HCT116 (cell line): ENCODE data around the gene PRSS33. TPM values are rescaled to one million over a fixed set of nuclear protein-coding genes. Genes with fewer than 3 reads are reported as not detected.

Source experiments
- ATAC-seq: fragments of 200-7000 bp; cut with Tn5 transposase; 2 replicates; pipeline ENCODE4 v1.9.1; 2020; ENCODE audit warnings: mild to moderate bottlenecking, moderate library complexity
- BruUV-seq: library from RNA; stranded (reverse); fragments of 400-500 nt; replicated peaks from 2 replicates; lab custom pipeline; 2021; lab: Mats Ljungman, UMichigan
- CTCF ChIA-PET: fragments of 300-600 bp; sonication (Branson Sonifier 250); formaldehyde crosslinking; loops from one replicate; lab custom pipeline; 2021; ENCODE audit warnings: antibody characterized with exemption; lab: Charles Lee
- POLR2A ChIA-PET: fragments of 300-600, 350-600 bp; sonication (Branson Sonifier 250); formaldehyde crosslinking; loops from one replicate; lab custom pipeline; 2021; ENCODE audit warnings: antibody characterized with exemption; lab: Charles Lee
- RAD21 ChIA-PET, 2 experiments: fragments of 300-600 bp; sonication (Branson Sonifier 250); formaldehyde crosslinking; loops; one replicate each; lab custom pipeline; 2023; ENCODE audit warnings: low total read pairs in 2 of 2; ENCODE audit not compliant: uncharacterized antibody in 2 of 2, unreplicated experiment in 2 of 2, low non-redundant PET in 1 of 2; lab: Charles Lee
- DNase-seq: peaks from one replicate; pipeline ENCODE4 v3.0.0-alpha.2; 2010; ENCODE audit warnings: low read depth, low spot score
- H2AFZ ChIP-seq: fragments of 200-600 bp; shearing (Covaris generic), sonication (generic); 2 replicates; pipeline ENCODE4 v1.6.1; 2017; ENCODE audit warnings: low read depth, mixed run types, mixed read lengths, antibody characterized with exemption, low read length; ENCODE audit not compliant: poor library complexity, severe bottlenecking
- H3K27ac ChIP-seq: 2 replicates; pipeline ENCODE4 v1.5.1; 2012; ENCODE audit warnings: low read depth, low read length
- H3K27me3 ChIP-seq: fragments of 200-600 bp; sonication (generic); 2 replicates; pipeline ENCODE4 v1.6.1; 2016; ENCODE audit warnings: mixed run types, low read length, mixed read lengths; ENCODE audit not compliant: insufficient read depth
- H3K36me3 ChIP-seq, 2 experiments: fragments of 200-500 bp in 1 of 2; fragments of 200-600 bp in 1 of 2; sonication (Bioruptor generic) in 1 of 2; sonication (generic) in 1 of 2; 2 replicates each; pipeline versions ENCODE4 v1.5.1 to v1.6.1; 2014 to 2016; ENCODE audit warnings: low read length in 2 of 2, inconsistent platforms in 1 of 2, mixed read lengths in 1 of 2, mixed run types in 1 of 2; ENCODE audit not compliant: insufficient read depth in 2 of 2, control insufficient read depth in 1 of 2
- H3K4me1 ChIP-seq, 2 experiments: fragments of 200-600 bp in 1 of 2; sonication (generic) in 1 of 2; 2 replicates each; pipeline versions ENCODE4 v1.5.1 to v1.6.1; 2012 to 2017; ENCODE audit warnings: low read length in 2 of 2, inconsistent platforms in 1 of 2, mild to moderate bottlenecking in 1 of 2, mixed read lengths in 1 of 2, mixed run types in 1 of 2, moderate library complexity in 1 of 2; ENCODE audit not compliant: insufficient read depth in 2 of 2, control insufficient read depth in 1 of 2
- H3K4me2 ChIP-seq: fragments of 200-600 bp; sonication (generic); 2 replicates; pipeline ENCODE4 v1.6.1; 2017; ENCODE audit warnings: mixed run types, low read length, mixed read lengths
- H3K4me3 ChIP-seq, 2 experiments: fragments of 200-600 bp in 1 of 2; sonication (generic) in 1 of 2; replicated peaks in 1 of 2; 2 replicates each; pipeline ENCODE4 v1.5.1; 2011 to 2016; ENCODE audit warnings: low read length in 2 of 2, control low read depth in 1 of 2, low read depth in 1 of 2, mild to moderate bottlenecking in 1 of 2, mixed read lengths in 1 of 2, mixed run types in 1 of 2
- H3K79me2 ChIP-seq: fragments of 200-600 bp; sonication (generic); 2 replicates; pipeline ENCODE4 v1.6.1; 2017; ENCODE audit warnings: mild to moderate bottlenecking, mixed run types, low read length, moderate library complexity, mixed read lengths; ENCODE audit not compliant: insufficient read depth
- H3K9ac ChIP-seq: fragments of 200-600 bp; sonication (generic); 2 replicates; pipeline ENCODE4 v1.6.1; 2016; ENCODE audit warnings: low read length, mixed read lengths
- H3K9me2 ChIP-seq: fragments of 200-600 bp; sonication (generic), shearing (Covaris generic); 2 replicates; pipeline ENCODE4 v1.6.1; 2017; ENCODE audit warnings: mixed run types, mild to moderate bottlenecking, moderate library complexity; ENCODE audit not compliant: insufficient read depth
- H3K9me3 ChIP-seq, 2 experiments: fragments of 200-500 bp in 1 of 2; fragments of 200-600 bp in 1 of 2; sonication (Bioruptor generic) in 1 of 2; sonication (generic) in 1 of 2; 2 replicates each; pipeline ENCODE4 v1.6.1; 2014 to 2017; ENCODE audit warnings: low read length in 2 of 2, mixed read lengths in 2 of 2, inconsistent platforms in 1 of 2, low read depth in 1 of 2, mild to moderate bottlenecking in 1 of 2, mixed run types in 1 of 2, moderate library complexity in 1 of 2; ENCODE audit not compliant: control insufficient read depth in 1 of 2, insufficient read depth in 1 of 2
- H4K20me1 ChIP-seq: fragments of 200-600 bp; sonication (generic), shearing (Covaris generic); 2 replicates; pipeline ENCODE4 v1.6.1; 2017; ENCODE audit warnings: mixed run types, mild to moderate bottlenecking, moderate library complexity; ENCODE audit not compliant: insufficient read depth
- CEBPB ChIP-seq: IDR thresholded peaks from 2 replicates; pipeline ENCODE4 v1.6.1; 2012; ENCODE audit warnings: low read depth
- CTCF ChIP-seq, 3 experiments: fragments of 200-600 bp in 1 of 3; sonication (generic) in 1 of 3; IDR thresholded peaks in 2 of 3; conservative IDR thresholded peaks in 1 of 3; 2 replicates each; pipeline ENCODE4 v1.5.1; 2012 to 2017; ENCODE audit warnings: low read depth in 2 of 3, low read length in 2 of 3, antibody characterized with exemption in 1 of 3, borderline replicate concordance in 1 of 3, control low read depth in 1 of 3, mild to moderate bottlenecking in 1 of 3, mixed read lengths in 1 of 3, mixed run types in 1 of 3, moderate library complexity in 1 of 3; ENCODE audit not compliant: insufficient read depth in 1 of 3
- EGR1 ChIP-seq: IDR thresholded peaks from 2 replicates; pipeline ENCODE4 v1.6.1; 2012; ENCODE audit warnings: low read depth
- ELF1 ChIP-seq: IDR thresholded peaks from 2 replicates; pipeline ENCODE4 v1.6.1; 2012; ENCODE audit warnings: low read depth, borderline replicate concordance
- EZH2 ChIP-seq: fragments of 200-600 bp; sonication (generic); IDR thresholded peaks from 2 replicates; pipeline ENCODE4 v1.6.1; 2017; ENCODE audit warnings: antibody characterized with exemption, mixed run types
- EZH2phosphoT487 ChIP-seq: fragments of 200-600 bp; IDR thresholded peaks from 2 replicates; pipeline ENCODE4 v1.6.1; 2018; ENCODE audit warnings: antibody characterized with exemption, borderline replicate concordance
- FOSL1 ChIP-seq: IDR thresholded peaks from 2 replicates; pipeline ENCODE4 v1.6.1; 2012; ENCODE audit warnings: low read depth
- JUND ChIP-seq: IDR thresholded peaks from 2 replicates; pipeline ENCODE4 v1.6.1; 2012
- POLR2AphosphoS5 ChIP-seq: IDR thresholded peaks from 2 replicates; pipeline ENCODE4 v1.6.1; 2011; ENCODE audit warnings: mild to moderate bottlenecking, low read depth, low read length, moderate library complexity
- REST ChIP-seq: IDR thresholded peaks from 2 replicates; pipeline ENCODE4 v1.6.1; 2012; ENCODE audit warnings: low read depth
- SIN3A ChIP-seq: IDR thresholded peaks from 2 replicates; pipeline ENCODE4 v1.6.1; 2012; ENCODE audit warnings: low read depth
- SP1 ChIP-seq: IDR thresholded peaks from 2 replicates; pipeline ENCODE4 v1.6.1; 2012; ENCODE audit warnings: low read depth
- SRF ChIP-seq: IDR thresholded peaks from 2 replicates; pipeline ENCODE4 v1.6.1; 2012; ENCODE audit warnings: low read depth
- ZBTB33 ChIP-seq: IDR thresholded peaks from 2 replicates; pipeline ENCODE4 v1.6.1; 2011; ENCODE audit warnings: mild to moderate bottlenecking, low read length, moderate library complexity; ENCODE audit not compliant: insufficient replicate concordance; ENCODE audit errors: extremely low read depth
- ZNF274 ChIP-seq: fragments of 200-500 bp; sonication (Bioruptor generic); IDR thresholded peaks from 2 replicates; pipeline ENCODE4 v1.6.1; 2014; ENCODE audit warnings: mild to moderate bottlenecking, low read depth, low read length, inconsistent platforms
- intact Hi-C: fragments of 100-400 bp; cut with micrococcal nuclease; formaldehyde crosslinking; loops from 2 replicates; pipeline ENCODE4 v1.10.0; 2022
- total RNA-seq: library from RNA; stranded (reverse); gene quantifications from one replicate; pipeline ENCODE4 v1.2.1, GENCODE V29; 2021; ENCODE audit not compliant: unreplicated experiment

Gene PRSS33
- total RNA-seq, 1 experiment from 2014 or later, result not detected

GRCh38 chr16:2808181-2808580 lies 20.8 kb upstream of the PRSS33 start:
- POLR2A ChIA-PET, result no interaction called here
- no peaks in the 10 kb centered on the region for H4K20me1 ChIP-seq
- H2AFZ ChIP-seq, result no peak overlapping the region
- no peak for DNase-seq
- no peak overlapping the region for H3K4me2 ChIP-seq
- no peak for TF ChIP-seq EZH2phosphoT487
- no peak for TF ChIP-seq SRF
- no peak for TF ChIP-seq CTCF (IDR thresholded peaks at IDR 0.05 in 2 of 3, conservative IDR thresholded peaks at IDR 0.05 in 1 of 3; ENCODE audit: borderline replicate concordance in 1 of 3, insufficient read depth in 1 of 3, low read depth in 2 of 3, low read length in 2 of 3)
- TF ChIP-seq SIN3A, result no peak
- TF ChIP-seq POLR2AphosphoS5, result no peak
- TF ChIP-seq ZBTB33, result no peak
- TF ChIP-seq EZH2, result no peak
- TF ChIP-seq EGR1, result no peak
- no peak for TF ChIP-seq SP1
- no peak for TF ChIP-seq JUND
- TF ChIP-seq CEBPB, result no peak
- no peak for TF ChIP-seq ELF1
- TF ChIP-seq FOSL1, result no peak
- no peak for TF ChIP-seq ZNF274
- no peak for TF ChIP-seq REST
- TF ChIP-seq, all 23 proteins: peak for 0
- ChIA-PET RAD21 (no interaction called here), CTCF (no interaction called here)
- Histone ChIP-seq H3K4me1 (peaks cover 3 to 7% of the 10 kb centered on the region in 2 experiments; a peak in 1 of 4 replicates), H3K27me3 (no peaks in the 10 kb centered on the region), H3K9me2 (no peaks in the 10 kb centered on the region), H3K27ac (no peak overlapping the region), H3K79me2 (no peaks in the 10 kb centered on the region), H3K9me3 (peaks cover 0 to 12% of the 10 kb centered on the region in 2 experiments; a peak in 2 of 4 replicates), H3K9ac (no peak overlapping the region), H3K4me3 (no peak overlapping the region), H3K36me3 (no peaks in the 10 kb centered on the region)
- intact Hi-C loops, result no loop called here
- no TSS peak for BruUV-seq
- ATAC-seq, result no peak
